HG02623 (cell line): ENCODE data around the gene GALK2.
A peak's percentile ranks its signal among the peaks of the same experiment; 100 is the strongest.
"Not testable (repeated sequence)": the region's sequence is repeated elsewhere in the genome, so short reads cannot be mapped to it uniquely, and the experiment has no call there.

ENCODE experiments used
- ATAC-seq: cut with Tn5 transposase; IDR thresholded peaks from one replicate; pipeline ENCODE4 v1.9.1; 2021; ENCODE audit warnings: moderate library complexity; ENCODE audit not compliant: unreplicated experiment

GALK2 gene

GRCh38 chr15:49163678-49164077, 6.4 kb upstream of the GALK2 start:
- ATAC-seq = no peak

- ATAC-seq = no peak
Observed at GRCh38 chr15:49164865-49165264, 5.2 kb upstream of the GALK2 start.

GRCh38 chr15:49168016-49168415, 2.0 kb upstream of the GALK2 start:
- no peak for ATAC-seq

GRCh38 chr15:49171790-49172189, 1.7 kb downstream of the GALK2 start:
- ATAC-seq = no peak

- no peak for ATAC-seq
Observed at GRCh38 chr15:49174902-49175301, 4.9 kb downstream of the GALK2 start.

- ATAC-seq = not testable (repeated sequence)
Observed at GRCh38 chr15:49175582-49176397, 5.7 kb downstream of the GALK2 start.

- no peak for ATAC-seq
Observed at GRCh38 chr15:49178497-49178896, 8.4 kb downstream of the GALK2 start.

- ATAC-seq = no peak
Observed at GRCh38 chr15:49179433-49180190, 9.6 kb downstream of the GALK2 start.

GRCh38 chr15:49182128-49182527, 12.1 kb downstream of the GALK2 start:
- ATAC-seq = no peak

- ATAC-seq = not testable (repeated sequence)
Observed at GRCh38 chr15:49183741-49184140, 13.7 kb downstream of the GALK2 start.

GRCh38 chr15:49185473-49185872, 15.4 kb downstream of the GALK2 start:
- peak; percentile 76 for ATAC-seq

GRCh38 chr15:49187549-49188245, 17.6 kb downstream of the GALK2 start:
- ATAC-seq = no peak

- no peak for ATAC-seq
Observed at GRCh38 chr15:49188933-49189332, 18.9 kb downstream of the GALK2 start.

- no peak for ATAC-seq
Observed at GRCh38 chr15:49189631-49190030, 19.6 kb downstream of the GALK2 start.

GRCh38 chr15:49190586-49190985, 20.5 kb downstream of the GALK2 start:
- no peak for ATAC-seq

- no peak for ATAC-seq
Observed at GRCh38 chr15:49191892-49192291, 21.8 kb downstream of the GALK2 start.

- ATAC-seq = no peak
Observed at GRCh38 chr15:49196856-49197255, 26.8 kb downstream of the GALK2 start.

- ATAC-seq = no peak
Observed at GRCh38 chr15:49199666-49200065, 29.6 kb downstream of the GALK2 start.

- ATAC-seq = no peak
Observed at GRCh38 chr15:49200347-49200746, 30.3 kb downstream of the GALK2 start.

- ATAC-seq = not testable (repeated sequence)
Observed at GRCh38 chr15:49208102-49208501, 38.1 kb downstream of the GALK2 start.

GRCh38 chr15:49212897-49213296, 42.9 kb downstream of the GALK2 start:
- no peak for ATAC-seq
